WERI-Rb-1 (cell line): ENCODE measurements around the gene PPFIA1.

ENCODE experiments used
- DNase-seq: peaks from one replicate; pipeline ENCODE4 v3.0.0-alpha.2; 2020
- H3K27ac ChIP-seq: fragments of 250-450 bp; sonication (Bioruptor Pico); 2 replicates; pipeline ENCODE4 v1.5.1; 2020; ENCODE audit warnings: mild to moderate bottlenecking, moderate library complexity
- H3K27me3 ChIP-seq: fragments of 250-450 bp; sonication (Bioruptor Pico); 2 replicates; pipeline ENCODE4 v1.5.1; 2021; ENCODE audit warnings: mild to moderate bottlenecking, low read depth, moderate library complexity; ENCODE audit not compliant: insufficient read depth, severe bottlenecking
- H3K36me3 ChIP-seq: fragments of 250-450 bp; sonication (Bioruptor Pico); 2 replicates; pipeline ENCODE4 v1.5.1; 2020; ENCODE audit warnings: mild to moderate bottlenecking, moderate library complexity
- H3K4me3 ChIP-seq: 2 replicates; pipeline ENCODE4 v1.5.1; 2011; ENCODE audit warnings: low read depth, mild to moderate bottlenecking, control low read depth, low read length
- H3K9me3 ChIP-seq: fragments of 250-450 bp; sonication (Bioruptor Pico); 2 replicates; pipeline ENCODE4 v1.5.1; 2021; ENCODE audit warnings: mild to moderate bottlenecking, moderate library complexity; ENCODE audit not compliant: severe bottlenecking
- CTCF ChIP-seq: IDR thresholded peaks from 2 replicates; pipeline ENCODE4 v1.5.1; 2011; ENCODE audit warnings: low read depth, mild to moderate bottlenecking, control low read depth, inconsistent platforms, low read length

PPFIA1 gene

GRCh38 chr11:70433526-70433925 lies 163.0 kb downstream of the PPFIA1 start:
- H3K4me3 ChIP-seq, result no peak overlapping the region
- no peak for TF ChIP-seq CTCF
- no peak for DNase-seq
- peaks cover 74% of the 10 kb centered on the region for H3K36me3 ChIP-seq
- no peak overlapping the region for H3K27ac ChIP-seq
- no peaks in the 10 kb centered on the region for H3K27me3 ChIP-seq
- no peaks in the 10 kb centered on the region for H3K9me3 ChIP-seq
